ENCODE measurements around the gene RPL23.

- no peak for TF ChIP-seq CTCF (IDR thresholded peaks at IDR 0.05)
- no peak for TF ChIP-seq EZH2 (IDR thresholded peaks at IDR 0.05)
- TF ChIP-seq EZH2phosphoT487 (IDR thresholded peaks at IDR 0.05): no peak
These were observed 44.8 kb upstream of the RPL23 start for GRCh38 chr17:38898291-38898679.

All from neural progenitor cell (in vitro differentiated cells).